IMR-90 (cell line): ENCODE measurements around the gene MCM8. TPM values are rescaled to one million over a fixed set of nuclear protein-coding genes. Genes with fewer than 3 reads are reported as not detected.

Experiments
- ATAC-seq: fragments of 200-7000 bp; cut with Tn5 transposase; 2 replicates; pipeline ENCODE4 v1.9.1; 2020; ENCODE audit warnings: low read depth, mild to moderate bottlenecking, moderate library complexity
- BruUV-seq: library from RNA; stranded (reverse); fragments of 400-500 nt; replicated peaks from 2 replicates; lab custom pipeline; 2021; lab: Mats Ljungman, UMichigan
- CTCF ChIA-PET: fragments of 300-600 bp; formaldehyde crosslinking; extraction: SDS; loops from one replicate; lab custom pipeline; 2021; ENCODE audit warnings: antibody characterized with exemption; lab: Yijun Ruan, JAX
- POLR2A ChIA-PET: fragments of 300-600 bp; sonication (Branson Sonifier 250); formaldehyde crosslinking; loops from one replicate; lab custom pipeline; 2022; ENCODE audit warnings: antibody characterized with exemption; ENCODE audit not compliant: unreplicated experiment; lab: Charles Lee
- DNase-seq: peaks from one replicate; pipeline ENCODE4 v3.0.0; 2013
- H2AFZ ChIP-seq: replicated peaks from 2 replicates; pipeline ENCODE3; 2013; ENCODE audit warnings: low read length, mild to moderate bottlenecking; ENCODE audit not compliant: poor library complexity
- H2AK5ac ChIP-seq: 2 replicates; pipeline ENCODE4 v1.6.1; 2013; ENCODE audit warnings: low read depth, low read length, inconsistent platforms
- H2AK9ac ChIP-seq: replicated peaks from 2 replicates; pipeline ENCODE3; 2013; ENCODE audit warnings: mild to moderate bottlenecking, low read depth, low read length, moderate library complexity; ENCODE audit not compliant: poor library complexity
- H2BK120ac ChIP-seq: 2 replicates; pipeline ENCODE4 v1.6.1; 2013; ENCODE audit warnings: low read depth, low read length, inconsistent platforms
- H2BK15ac ChIP-seq: 3 replicates; pipeline ENCODE4 v1.6.1; 2013; ENCODE audit warnings: low read depth, low read length, inconsistent platforms
- H2BK20ac ChIP-seq: 2 replicates; pipeline ENCODE4 v1.6.1; 2013; ENCODE audit warnings: low read depth, mild to moderate bottlenecking, inconsistent platforms, low read length, moderate library complexity
- H2BK5ac ChIP-seq: 2 replicates; pipeline ENCODE4 v1.6.1; 2013; ENCODE audit warnings: mild to moderate bottlenecking, low read depth, low read length, inconsistent platforms; ENCODE audit not compliant: poor library complexity, severe bottlenecking
- H3K14ac ChIP-seq: replicated peaks from 2 replicates; pipeline ENCODE4 v1.6.1; 2013; ENCODE audit warnings: low read depth, low read length, inconsistent platforms
- H3K18ac ChIP-seq: 2 replicates; pipeline ENCODE4 v1.6.1; 2013; ENCODE audit warnings: low read depth, low read length, control low read depth
- H3K23ac ChIP-seq: 2 replicates; pipeline ENCODE4 v1.6.1; 2013; ENCODE audit warnings: low read depth, low read length, inconsistent platforms
- H3K27ac ChIP-seq: 2 replicates; pipeline ENCODE4 v1.5.1; 2013; ENCODE audit warnings: mild to moderate bottlenecking, control low read depth, low read length; ENCODE audit not compliant: insufficient read depth
- H3K27me3 ChIP-seq: 2 replicates; pipeline ENCODE4 v1.6.1; 2013; ENCODE audit warnings: low read length; ENCODE audit not compliant: control insufficient read depth, insufficient read depth
- H3K36me3 ChIP-seq: 2 replicates; pipeline ENCODE4 v1.6.1; 2013; ENCODE audit warnings: low read length, mixed read lengths; ENCODE audit not compliant: control insufficient read depth, insufficient read depth
- H3K4ac ChIP-seq: 2 replicates; pipeline ENCODE4 v1.6.1; 2013; ENCODE audit warnings: low read depth, low read length, inconsistent platforms
- H3K4me1 ChIP-seq: 2 replicates; pipeline ENCODE4 v1.6.1; 2013; ENCODE audit warnings: low read length, mixed read lengths; ENCODE audit not compliant: control insufficient read depth, insufficient read depth
- H3K4me2 ChIP-seq: 2 replicates; pipeline ENCODE4 v1.6.1; 2013; ENCODE audit warnings: low read depth, mild to moderate bottlenecking, control low read depth, low read length, moderate library complexity
- H3K4me3 ChIP-seq: 2 replicates; pipeline ENCODE4 v1.5.1; 2013; ENCODE audit warnings: low read depth, mild to moderate bottlenecking, control low read depth, low read length, moderate library complexity; ENCODE audit not compliant: insufficient read depth
- H3K56ac ChIP-seq: 2 replicates; pipeline ENCODE4 v1.6.1; 2013; ENCODE audit warnings: low read length, inconsistent platforms; ENCODE audit not compliant: insufficient read depth; ENCODE audit errors: extremely low read depth
- H3K79me1 ChIP-seq, 2 experiments: 2 replicates each; pipeline ENCODE4 v1.6.1; 2013; ENCODE audit warnings: low read length in 2 of 2, inconsistent platforms in 1 of 2, low read depth in 1 of 2
- H3K9ac ChIP-seq: 2 replicates; pipeline ENCODE4 v1.6.1; 2013; ENCODE audit warnings: low read depth, low read length, control low read depth
- H3K9me1 ChIP-seq: 2 replicates; pipeline ENCODE4 v1.6.1; 2013; ENCODE audit warnings: low read length, inconsistent platforms; ENCODE audit not compliant: insufficient read depth
- H3K9me3 ChIP-seq: 2 replicates; pipeline ENCODE4 v1.6.1; 2013; ENCODE audit warnings: low read length; ENCODE audit not compliant: control insufficient read depth, insufficient read depth
- H4K20me1 ChIP-seq: 2 replicates; pipeline ENCODE4 v1.6.1; 2013; ENCODE audit warnings: low read length, inconsistent platforms; ENCODE audit not compliant: insufficient read depth
- H4K5ac ChIP-seq: 2 replicates; pipeline ENCODE4 v1.6.1; 2013; ENCODE audit warnings: mild to moderate bottlenecking, low read depth, low read length, control low read depth
- H4K8ac ChIP-seq, 2 experiments: 2 replicates each; pipeline ENCODE4 v1.6.1; 2013; ENCODE audit warnings: low read depth in 2 of 2, low read length in 2 of 2, control low read depth in 1 of 2, inconsistent platforms in 1 of 2
- H4K91ac ChIP-seq: 2 replicates; pipeline ENCODE4 v1.6.1; 2013; ENCODE audit warnings: low read depth, low read length, inconsistent platforms; ENCODE audit not compliant: insufficient read depth
- BHLHE40 ChIP-seq: fragments of 150-350 bp; IDR thresholded peaks from 2 replicates; pipeline ENCODE4 v1.6.1; 2016; ENCODE audit warnings: mild to moderate bottlenecking, low read depth, low read length
- CEBPB ChIP-seq: IDR thresholded peaks from 2 replicates; pipeline ENCODE4 v1.6.1; 2012; ENCODE audit warnings: low read depth, low read length, improper control_type of control experiment
- CHD1 ChIP-seq: IDR thresholded peaks from 2 replicates; pipeline ENCODE4 v1.6.1; 2012; ENCODE audit warnings: low read depth, low read length, improper control_type of control experiment
- CTCF ChIP-seq: conservative IDR thresholded peaks from 2 replicates; pipeline ENCODE4 v1.5.1; 2012; ENCODE audit warnings: mild to moderate bottlenecking, low read depth, low read length, improper control_type of control experiment
- ELK1 ChIP-seq: fragments of 150-350 bp; IDR thresholded peaks from 2 replicates; pipeline ENCODE4 v1.6.1; 2016; ENCODE audit warnings: low read depth, mild to moderate bottlenecking, low read length, moderate library complexity, borderline replicate concordance
- FOS ChIP-seq: fragments of 150-350 bp; IDR thresholded peaks from 2 replicates; pipeline ENCODE4 v1.6.1; 2016; ENCODE audit warnings: low read depth, low read length
- MAFK ChIP-seq: IDR thresholded peaks from 2 replicates; pipeline ENCODE4 v1.6.1; 2012; ENCODE audit warnings: low read depth, low read length, improper control_type of control experiment
- MAZ ChIP-seq: IDR thresholded peaks from 2 replicates; pipeline ENCODE4 v1.6.1; 2012; ENCODE audit warnings: low read depth, mild to moderate bottlenecking, low read length, improper control_type of control experiment, moderate library complexity, borderline replicate concordance
- MXI1 ChIP-seq: IDR thresholded peaks from 2 replicates; pipeline ENCODE4 v1.6.1; 2012; ENCODE audit warnings: low read depth, mild to moderate bottlenecking, low read length, moderate library complexity, borderline replicate concordance
- NFE2L2 ChIP-seq: fragments of 150-350 bp; IDR thresholded peaks from 2 replicates; pipeline ENCODE4 v1.6.1; 2016; ENCODE audit warnings: low read depth, mild to moderate bottlenecking, low read length
- POLR2A ChIP-seq: IDR thresholded peaks from 2 replicates; pipeline ENCODE4 v1.6.1; 2012; ENCODE audit warnings: mild to moderate bottlenecking, low read depth, low read length
- RAD21 ChIP-seq: IDR thresholded peaks from 2 replicates; pipeline ENCODE4 v1.6.1; 2012; ENCODE audit warnings: low read length, improper control_type of control experiment
- RCOR1 ChIP-seq: IDR thresholded peaks from 2 replicates; pipeline ENCODE4 v1.6.1; 2012; ENCODE audit warnings: mild to moderate bottlenecking, low read length, improper control_type of control experiment; ENCODE audit not compliant: insufficient replicate concordance
- RFX5 ChIP-seq: IDR thresholded peaks from 2 replicates; pipeline ENCODE4 v1.8.0; 2012; ENCODE audit warnings: low read depth, mild to moderate bottlenecking, low read length, moderate library complexity
- SMC3 ChIP-seq: fragments of 150-350 bp; IDR thresholded peaks from 2 replicates; pipeline ENCODE4 v1.6.1; 2016; ENCODE audit warnings: low read depth, mild to moderate bottlenecking, antibody characterized with exemption, low read length, moderate library complexity
- USF2 ChIP-seq: fragments of 150-350 bp; IDR thresholded peaks from 2 replicates; pipeline ENCODE4 v1.6.1; 2017; ENCODE audit warnings: mild to moderate bottlenecking, antibody characterized with exemption, low read length, low read depth
- WGBS, 2 experiments: methylation state at CpG; one replicate each; pipeline versions ENCODE4 v1.1.5 to v1.1.7; 2013; ENCODE audit warnings: missing lambda C conversion rate in 2 of 2; ENCODE audit not compliant: insufficient read length in 1 of 2; ENCODE audit errors: extremely low coverage in 2 of 2; 5-methylcytosine and 5-hydroxymethylcytosine counted together
- dilution Hi-C: fragments of 300-500 bp; cut with HindIII; formaldehyde crosslinking; loops from one replicate; pipeline ENCODE4 v1.14.3; 2018; ENCODE audit warnings: low sequenced_read_pairs; ENCODE audit not compliant: unreplicated experiment
- in situ Hi-C: fragments of 300-500 bp; cut with MboI; formaldehyde crosslinking; loops from 3 replicates; pipeline ENCODE4 v1.14.3; 2019; ENCODE audit warnings: low sequenced_read_pairs, inconsistent platforms, mixed read lengths
- intact Hi-C: fragments of 100-400 bp; cut with micrococcal nuclease; formaldehyde crosslinking; loops from 2 replicates; pipeline ENCODE4 v1.10.0; 2022
- polyA plus RNA-seq, 3 experiments: library from polyadenylated mRNA; depleted of rRNA; stranded (reverse); fragments of >200 nt; gene quantifications; 2 replicates each; pipeline ENCODE4 v1.2.3, GENCODE V29; 2012; ENCODE audit warnings: low replicate concordance in 1 of 3
- total RNA-seq: library from RNA; depleted of rRNA; stranded (reverse); fragments of >200 nt; gene quantifications from 2 replicates; pipeline ENCODE4 v1.2.3, GENCODE V29; 2012

Gene MCM8
- total and polyA plus RNA-seq, 2 of the 4 experiments (the other 2 are of a cell fraction), result 4.2 to 11.5 TPM

- H3K18ac ChIP-seq, result no peak overlapping the region
- no peak overlapping the region for H2BK20ac ChIP-seq
- TF ChIP-seq RCOR1 (no peak), CHD1 (no peak), CEBPB (no peak), MAZ (no peak), RAD21 (no peak), CTCF (no peak), USF2 (no peak), FOS (no peak), RFX5 (no peak), NFE2L2 (no peak), MAFK (no peak), MXI1 (no peak), BHLHE40 (no peak), ELK1 (no peak), SMC3 (no peak), POLR2A (no peak)
- H3K27ac ChIP-seq, result no peak overlapping the region
- no peak overlapping the region for H4K91ac ChIP-seq
- ChIA-PET CTCF (interaction anchor here (1.4 kb wide), 1 partner anchor 13 kb away, joined by 3 read pairs; no protein-coding TSS in a partner anchor), POLR2A (no interaction called here)
- no peaks in the 10 kb centered on the region; the same call in 1 of the 2 replicates for H3K9me1 ChIP-seq
- H3K9ac ChIP-seq, result no peak overlapping the region
- peaks cover 2% of the 10 kb centered on the region; the same call in 1 of the 2 replicates for H3K4me1 ChIP-seq
- H2BK5ac ChIP-seq, result no peak overlapping the region
- no peak overlapping the region for H2AK5ac ChIP-seq
- H4K20me1 ChIP-seq, result no peaks in the 10 kb centered on the region
- no peak overlapping the region for H4K8ac ChIP-seq
- BruUV-seq, result no TSS peak
- no peak overlapping the region for H3K23ac ChIP-seq
- DNase-seq (no peak), ATAC-seq (no peak)
- dilution Hi-C loops (no loop called here), in situ Hi-C loops (loop anchor here (25.0 kb wide), 1 partner anchor 431 kb away; no protein-coding TSS in a partner anchor), intact Hi-C loops (no loop called here)
- no peak overlapping the region for H3K4me2 ChIP-seq
- no peak overlapping the region for H4K5ac ChIP-seq
- H3K4ac ChIP-seq, result no peak overlapping the region
- WGBS, 2 experiments, result no CpG with 5 or more reads among the region's 3 CpGs
- no peak overlapping the region for H3K14ac ChIP-seq
- no peaks in the 10 kb centered on the region for H3K27me3 ChIP-seq
- no peak overlapping the region for H3K4me3 ChIP-seq
- no peaks in the 10 kb centered on the region for H3K79me1 ChIP-seq
- no peak overlapping the region for H2BK15ac ChIP-seq
- no peak overlapping the region for H2BK120ac ChIP-seq
- peaks cover 3% of the 10 kb centered on the region; the same call in 1 of the 2 replicates for H3K36me3 ChIP-seq
- H3K56ac ChIP-seq, result no peak overlapping the region
- no peak overlapping the region for H2AFZ ChIP-seq
- H3K9me3 ChIP-seq, result no peaks in the 10 kb centered on the region
- no peak overlapping the region for H2AK9ac ChIP-seq
Observed at GRCh38 chr20:5968462-5968861, 18.0 kb downstream of the MCM8 start.
